ENCODE measurements around the gene TUBB8. TPM values are rescaled to one million over a fixed set of nuclear protein-coding genes. Genes with fewer than 3 reads are reported as not detected.

TUBB8 gene
- total RNA-seq, 2 experiments from 2014 or later = not detected

GRCh38 chr10:94613-95012, 45.5 kb upstream of the TUBB8 start:
- Mint-ChIP-seq H3K9me3 (peaks cover 13% of the 10 kb centered on the region), H3K36me3 (ENCODE audit: low read depth) (no peaks in the 10 kb centered on the region), H3K4me1 (ENCODE audit: low read depth) (no peaks in the 10 kb centered on the region), H3K27me3 (no peaks in the 10 kb centered on the region), H3K27ac (no peak overlapping the region), H3K4me3 (no peak overlapping the region)
- DNase-seq (no peak), ATAC-seq (ENCODE audit: poor library complexity) (no peak)
- no peaks in the 10 kb centered on the region for H3K4me1 ChIP-seq (ENCODE audit: insufficient read depth, low read length)
- peaks cover 15 to 23% of the 10 kb centered on the region in 2 experiments for H3K9me3 ChIP-seq (ENCODE audit: control insufficient read depth in 1 of 2, insufficient read depth in 1 of 2, low read length in 2 of 2)
- TF ChIP-seq CTCF (IDR thresholded peaks at IDR 0.05) = no peak
- intact Hi-C loops (cut with DNase I, micrococcal nuclease) = no loop called here
- H3K27me3 ChIP-seq (ENCODE audit: control insufficient read depth in 1 of 2, insufficient read depth in 2 of 2, low read length in 2 of 2) = peaks cover 0 to 8% of the 10 kb centered on the region in 2 experiments
- ChIA-PET POLR2A (no interaction called here), CTCF (interaction anchor here (1.4 kb wide), 1 partner anchor 18 kb away, joined by 3 read pairs; no protein-coding TSS in a partner anchor)
- H3K36me3 ChIP-seq (ENCODE audit: insufficient read depth, low read length) = no peaks in the 10 kb centered on the region
- no peak overlapping the region for H3K27ac ChIP-seq (ENCODE audit: low read depth in 1 of 2, low read length in 2 of 2)
- H3K4me3 ChIP-seq (ENCODE audit: low read length) = no peak overlapping the region

GRCh38 chr10:92846-93245, 43.8 kb upstream of the TUBB8 start:
- no peak for ATAC-seq (ENCODE audit: poor library complexity)
- intact Hi-C loops (cut with DNase I, micrococcal nuclease) = no loop called here
- H3K4me1 Mint-ChIP-seq (ENCODE audit: low read depth) = no peaks in the 10 kb centered on the region

GRCh38 chr10:92153-92552, 43.1 kb upstream of the TUBB8 start:
- POLR2A ChIA-PET = no interaction called here
- Mint-ChIP-seq H3K4me3 (no peak overlapping the region), H3K9me3 (peaks cover 12% of the 10 kb centered on the region), H3K27me3 (no peaks in the 10 kb centered on the region), H3K27ac (no peak overlapping the region), H3K4me1 (ENCODE audit: low read depth) (peaks cover 4% of the 10 kb centered on the region), H3K36me3 (ENCODE audit: low read depth) (no peaks in the 10 kb centered on the region)
- peaks cover 15 to 23% of the 10 kb centered on the region in 2 experiments for H3K9me3 ChIP-seq (ENCODE audit: control insufficient read depth in 1 of 2, insufficient read depth in 1 of 2, low read length in 2 of 2)
- DNase-seq (no peak), ATAC-seq (ENCODE audit: poor library complexity) (no peak)
- CTCF ChIA-PET = no interaction called here
- peaks cover 0 to 11% of the 10 kb centered on the region in 2 experiments for H3K27me3 ChIP-seq (ENCODE audit: control insufficient read depth in 1 of 2, insufficient read depth in 2 of 2, low read length in 2 of 2)
- H3K4me1 ChIP-seq (ENCODE audit: insufficient read depth, low read length) = peaks cover 11% of the 10 kb centered on the region
- H3K36me3 ChIP-seq (ENCODE audit: insufficient read depth, low read length) = no peaks in the 10 kb centered on the region
- intact Hi-C loops (cut with DNase I, micrococcal nuclease) = no loop called here
- no peak overlapping the region for H3K27ac ChIP-seq (ENCODE audit: low read depth in 1 of 2, low read length in 2 of 2)
- no peak for TF ChIP-seq CTCF (IDR thresholded peaks at IDR 0.05)
- H3K4me3 ChIP-seq (ENCODE audit: low read length) = no peak overlapping the region

More at GRCh38 chr10:92846-93245, 43.8 kb upstream of the TUBB8 start:
- CTCF ChIA-PET = no interaction called here
- no peak overlapping the region for H3K4me3 Mint-ChIP-seq
- no peak for TF ChIP-seq CTCF (IDR thresholded peaks at IDR 0.05)
- Histone ChIP-seq H3K4me3 (ENCODE audit: low read length) (no peak overlapping the region), H3K4me1 (ENCODE audit: insufficient read depth, low read length) (peaks cover 4% of the 10 kb centered on the region), H3K27ac (ENCODE audit: low read depth in 1 of 2, low read length in 2 of 2) (no peak overlapping the region), H3K9me3 (ENCODE audit: control insufficient read depth in 1 of 2, insufficient read depth in 1 of 2, low read length in 2 of 2) (peaks cover 15 to 23% of the 10 kb centered on the region in 2 experiments), H3K36me3 (ENCODE audit: insufficient read depth, low read length) (no peaks in the 10 kb centered on the region), H3K27me3 (ENCODE audit: control insufficient read depth in 1 of 2, insufficient read depth in 2 of 2, low read length in 2 of 2) (peaks cover 0 to 11% of the 10 kb centered on the region in 2 experiments)
- H3K36me3 Mint-ChIP-seq (ENCODE audit: low read depth) = no peaks in the 10 kb centered on the region
- H3K27ac Mint-ChIP-seq = no peak overlapping the region
- no peaks in the 10 kb centered on the region for H3K27me3 Mint-ChIP-seq
- no peak for DNase-seq
- peaks cover 13% of the 10 kb centered on the region for H3K9me3 Mint-ChIP-seq
- POLR2A ChIA-PET = no interaction called here

All from CD4-positive, alpha-beta T cell (primary cell).